CD4-positive, alpha-beta T cell treated with Interleukin-4 for 4 hours (primary cell): Measurements from ENCODE around the gene EMC10.
"Not testable (repeated sequence)": the region's sequence is repeated elsewhere in the genome, so short reads cannot be mapped to it uniquely, and the experiment has no call there.

Experiments used
- DNase-seq: peaks from one replicate; pipeline ENCODE4 v3.0.0-alpha.2; 2020

The EMC10 gene

GRCh38 chr19:50516964-50517703 lies 40.8 kb downstream of the EMC10 start:
- DNase-seq, result no peak

- no peak for DNase-seq
These were observed 41.4 kb downstream of the EMC10 start for GRCh38 chr19:50517704-50518075.

GRCh38 chr19:50518091-50519005 lies 42.0 kb downstream of the EMC10 start:
- DNase-seq, result no peak

- DNase-seq, result no peak
These were observed 42.8 kb downstream of the EMC10 start for GRCh38 chr19:50519006-50519575.

GRCh38 chr19:50520822-50521465 lies 44.6 kb downstream of the EMC10 start:
- DNase-seq, result no peak

GRCh38 chr19:50522881-50523280 lies 46.6 kb downstream of the EMC10 start:
- no peak for DNase-seq

- not testable (repeated sequence) for DNase-seq
These were observed 51.7 kb downstream of the EMC10 start for GRCh38 chr19:50528052-50528451.

- no peak for DNase-seq
These were observed 54.9 kb downstream of the EMC10 start for GRCh38 chr19:50531171-50531612.

GRCh38 chr19:50532952-50533351 lies 56.6 kb downstream of the EMC10 start:
- no peak for DNase-seq

GRCh38 chr19:50534478-50534877 lies 58.2 kb downstream of the EMC10 start:
- DNase-seq, result no peak

- no peak for DNase-seq
These were observed 59.4 kb downstream of the EMC10 start for GRCh38 chr19:50535672-50536187.

- DNase-seq, result no peak
These were observed 60.5 kb downstream of the EMC10 start for GRCh38 chr19:50536662-50537305.

GRCh38 chr19:50537306-50537685 lies 61.0 kb downstream of the EMC10 start:
- no peak for DNase-seq

- DNase-seq, result peak; percentile 38
These were observed 61.5 kb downstream of the EMC10 start for GRCh38 chr19:50537769-50538230.
